HEK293T (cell line): ENCODE results near the gene TYMP.

Experiments
- CTCF ChIA-PET: fragments of 350-600 bp; formaldehyde crosslinking; extraction: SDS; loops from one replicate; lab custom pipeline; 2021; ENCODE audit warnings: antibody characterized with exemption, inconsistent platforms; lab: Yijun Ruan, JAX
- POLR2A ChIA-PET: fragments of 350-600 bp; formaldehyde crosslinking; extraction: SDS; loops from one replicate; lab custom pipeline; 2020; ENCODE audit warnings: antibody characterized with exemption, inconsistent platforms; lab: Yijun Ruan, JAX
- DNase-seq: peaks from one replicate; pipeline ENCODE4 v3.0.0; 2012; ENCODE audit warnings: mixed read lengths; ENCODE audit errors: extremely low spot score
- ARNT ChIP-seq: fragments of 450-650 bp; IDR thresholded peaks from 2 replicates; pipeline ENCODE4 v1.6.1; 2017; ENCODE audit warnings: mild to moderate bottlenecking
- BHLHE40 ChIP-seq: fragments of 450-650 bp; IDR thresholded peaks from 2 replicates; pipeline ENCODE4 v1.6.1; 2016; ENCODE audit warnings: mild to moderate bottlenecking, moderate library complexity, borderline replicate concordance
- CTBP1 ChIP-seq: fragments of 450-650 bp; IDR thresholded peaks from 2 replicates; pipeline ENCODE4 v1.6.1; 2016; ENCODE audit warnings: borderline replicate concordance
- ELF4 ChIP-seq: fragments of 450-650 bp; IDR thresholded peaks from 2 replicates; pipeline ENCODE4 v1.6.1; 2017; ENCODE audit warnings: antibody characterized with exemption
- FOXA1 ChIP-seq: fragments of 450-650 bp; IDR thresholded peaks from 2 replicates; pipeline ENCODE4 v1.6.1; 2016; ENCODE audit warnings: mild to moderate bottlenecking
- FOXK2 ChIP-seq: fragments of 450-650 bp; IDR thresholded peaks from 2 replicates; pipeline ENCODE4 v1.6.1; 2016; ENCODE audit warnings: mild to moderate bottlenecking
- FOXM1 ChIP-seq: fragments of 450-650 bp; IDR thresholded peaks from 2 replicates; pipeline ENCODE4 v1.6.1; 2017; ENCODE audit warnings: mild to moderate bottlenecking, borderline replicate concordance
- HDGF ChIP-seq: fragments of 450-650 bp; IDR thresholded peaks from 2 replicates; pipeline ENCODE4 v1.6.1; 2017; ENCODE audit warnings: antibody characterized with exemption, borderline replicate concordance
- L3MBTL2 ChIP-seq: fragments of 450-650 bp; conservative IDR thresholded peaks from 2 replicates; pipeline ENCODE4 v1.6.1; 2016; ENCODE audit warnings: mild to moderate bottlenecking
- LEF1 ChIP-seq: fragments of 450-650 bp; IDR thresholded peaks from 2 replicates; pipeline ENCODE4 v1.6.1; 2017; ENCODE audit warnings: mild to moderate bottlenecking, borderline replicate concordance
- NFRKB ChIP-seq: fragments of 450-650 bp; IDR thresholded peaks from 2 replicates; pipeline ENCODE4 v1.6.1; 2016; ENCODE audit warnings: mild to moderate bottlenecking, moderate library complexity
- SP1 ChIP-seq: fragments of 450-650 bp; IDR thresholded peaks from 2 replicates; pipeline ENCODE4 v1.6.1; 2017
- SUZ12 ChIP-seq: fragments of 450-650 bp; IDR thresholded peaks from 2 replicates; pipeline ENCODE4 v1.6.1; 2016; ENCODE audit warnings: mild to moderate bottlenecking
- TARDBP ChIP-seq: fragments of 450-650 bp; IDR thresholded peaks from 2 replicates; pipeline ENCODE4 v1.6.1; 2016
- ZNF384 ChIP-seq: fragments of 450-650 bp; IDR thresholded peaks from 2 replicates; pipeline ENCODE4 v1.6.1; 2016
- TF ChIP-seq, protein P1 (sequence below): fragments of 450-650 bp; IDR thresholded peaks from 2 replicates; pipeline ENCODE4 v1.6.1; 2016

The TYMP gene

GRCh38 chr22:50519151-50519550, 10.7 kb downstream of the TYMP start:
- no peak for TF ChIP-seq ARNT
- no peak for TF ChIP-seq BHLHE40
- TF ChIP-seq, protein P1, sequence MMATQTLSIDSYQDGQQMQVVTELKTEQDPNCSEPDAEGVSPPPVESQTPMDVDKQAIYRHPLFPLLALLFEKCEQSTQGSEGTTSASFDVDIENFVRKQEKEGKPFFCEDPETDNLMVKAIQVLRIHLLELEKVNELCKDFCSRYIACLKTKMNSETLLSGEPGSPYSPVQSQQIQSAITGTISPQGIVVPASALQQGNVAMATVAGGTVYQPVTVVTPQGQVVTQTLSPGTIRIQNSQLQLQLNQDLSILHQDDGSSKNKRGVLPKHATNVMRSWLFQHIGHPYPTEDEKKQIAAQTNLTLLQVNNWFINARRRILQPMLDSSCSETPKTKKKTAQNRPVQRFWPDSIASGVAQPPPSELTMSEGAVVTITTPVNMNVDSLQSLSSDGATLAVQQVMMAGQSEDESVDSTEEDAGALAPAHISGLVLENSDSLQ, result no peak
- no peak for TF ChIP-seq HDGF
- no peak for TF ChIP-seq CTBP1
- no peak for TF ChIP-seq ELF4
- no peak for TF ChIP-seq FOXA1
- no peak for TF ChIP-seq ZNF384
- no peak for TF ChIP-seq FOXK2
- no peak for TF ChIP-seq LEF1
- TF ChIP-seq NFRKB, result no peak
- no peak for TF ChIP-seq SP1
- no peak for TF ChIP-seq L3MBTL2
- DNase-seq, result no peak
- CTCF ChIA-PET, result no interaction called here
- POLR2A ChIA-PET, result interaction anchor here (1.0 to 1.7 kb wide), 3 partner anchors 10 to 56 kb away, joined by 3 to 8 read pairs (median 5); partner anchors contain the start of genes LMF2 and NCAPH2

GRCh38 chr22:50518606-50519005, 11.2 kb downstream of the TYMP start:
- TF ChIP-seq, protein P1, result no peak
- TF ChIP-seq ARNT, result no peak
- TF ChIP-seq BHLHE40, result no peak
- TF ChIP-seq FOXM1, result no peak
- no peak for TF ChIP-seq TARDBP
- TF ChIP-seq NFRKB, result no peak
- no peak for TF ChIP-seq FOXA1
- no peak for TF ChIP-seq LEF1
- no peak for TF ChIP-seq FOXK2
- TF ChIP-seq HDGF, result no peak
- TF ChIP-seq SP1, result no peak
- no peak for TF ChIP-seq CTBP1
- TF ChIP-seq L3MBTL2, result no peak
- TF ChIP-seq ZNF384, result no peak
- no peak for TF ChIP-seq ELF4
- no peak for TF ChIP-seq SUZ12
- POLR2A ChIA-PET, result interaction anchor here (1.0 to 1.7 kb wide), 3 partner anchors 9 to 56 kb away, joined by 3 to 8 read pairs (median 5); partner anchors contain the start of genes LMF2 and NCAPH2
- DNase-seq, result no peak
- CTCF ChIA-PET, result no interaction called here

- POLR2A ChIA-PET, result interaction anchor here (0.6 to 4.6 kb wide), 3 partner anchors 7 to 10 kb away, joined by 3 to 33 read pairs (median 7); partner anchors contain the start of genes LMF2, NCAPH2 and SCO2
- no peak for TF ChIP-seq ARNT
- TF ChIP-seq L3MBTL2, result no peak
- no peak for TF ChIP-seq ELF4
- TF ChIP-seq CTBP1, result no peak
- no peak for TF ChIP-seq ZNF384
- no peak for TF ChIP-seq BHLHE40
- no peak for TF ChIP-seq NFRKB
- TF ChIP-seq FOXM1, result no peak
- TF ChIP-seq HDGF, result no peak
- TF ChIP-seq SP1, result no peak
- TF ChIP-seq FOXA1, result no peak
- TF ChIP-seq FOXK2, result no peak
- no peak for DNase-seq
- CTCF ChIA-PET, result no interaction called here
These were observed 12.1 kb downstream of the TYMP start for GRCh38 chr22:50517495-50518260.

GRCh38 chr22:50516891-50517290, 12.9 kb downstream of the TYMP start:
- ChIA-PET CTCF (no interaction called here), POLR2A (interaction anchor here (1.2 to 4.6 kb wide), 2 partner anchors 8 to 9 kb away, joined by 7 to 33 read pairs; partner anchors contain the start of genes LMF2, NCAPH2 and SCO2)
- no peak for TF ChIP-seq NFRKB
- DNase-seq, result no peak

DNA sequence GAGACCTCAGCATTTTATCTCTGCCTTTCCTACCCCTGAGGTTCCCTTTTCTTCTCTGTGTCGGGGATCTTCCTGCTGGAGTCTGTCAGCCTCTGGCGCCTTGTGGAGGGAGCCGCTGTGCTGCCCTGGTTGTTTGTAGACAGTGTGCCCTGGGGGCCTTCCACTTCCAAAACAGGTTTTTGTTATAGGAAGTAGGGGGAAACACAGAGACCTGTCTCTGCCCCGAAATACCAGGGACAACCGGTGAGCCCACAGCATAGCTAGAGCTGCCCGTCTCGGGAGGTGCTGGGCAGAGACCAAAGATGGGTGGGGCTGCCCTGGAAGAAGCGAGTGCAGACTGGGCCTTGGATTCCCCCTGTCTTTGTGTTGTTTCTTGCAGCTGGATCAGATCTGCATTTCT, 13.7 kb downstream of the TYMP start:
- no peak for DNase-seq
- TF ChIP-seq TARDBP (no peak), BHLHE40 (no peak), LEF1 (no peak), ELF4 (no peak), ZNF384 (no peak), ARNT (no peak), SP1 (no peak), SUZ12 (no peak), HDGF (no peak), CTBP1 (no peak), FOXM1 (no peak)
- TF ChIP-seq, protein P1, result no peak
- ChIA-PET POLR2A (interaction anchor here (4.6 kb wide), 1 partner anchor 9 kb away, joined by 33 read pairs; the partner anchor contains the start of gene SCO2), CTCF (interaction anchor here (2.5 kb wide), 1 partner anchor 9 kb away, joined by 8 read pairs; the partner anchor contains the start of gene SCO2)

- DNase-seq, result no peak
- ChIA-PET POLR2A (interaction anchor here (4.6 to 7.4 kb wide), 2 partner anchors 11 to 12 kb away, joined by 33 to 193 read pairs; partner anchors contain the start of gene SCO2), CTCF (no interaction called here)
- TF ChIP-seq L3MBTL2 (no peak), LEF1 (no peak), ELF4 (no peak), ARNT (no peak), TARDBP (no peak), BHLHE40 (no peak), SP1 (no peak), CTBP1 (no peak), NFRKB (no peak), HDGF (no peak), FOXA1 (no peak), SUZ12 (no peak), FOXK2 (no peak), FOXM1 (no peak), ZNF384 (no peak)
- TF ChIP-seq, protein P1, result no peak
These were observed 16.6 kb downstream of the TYMP start for GRCh38 chr22:50513175-50513574.
